HG02840 (cell line): ENCODE measurements around the gene UBAC2.
"Not testable (repeated sequence)": the region's sequence is repeated elsewhere in the genome, so short reads cannot be mapped to it uniquely, and the experiment has no call there.

Experiments
- ATAC-seq: cut with Tn5 transposase; IDR thresholded peaks from one replicate; pipeline ENCODE4 v1.9.1; 2021; ENCODE audit warnings: mild to moderate bottlenecking, moderate library complexity, moderate number of reproducible peaks; ENCODE audit not compliant: unreplicated experiment, low FRiP score

UBAC2 gene

GRCh38 chr13:99182439-99182838 is 18.2 kb upstream of the UBAC2 start:
- no peak for ATAC-seq

- ATAC-seq, result no peak
These were observed 15.0 kb upstream of the UBAC2 start for GRCh38 chr13:99185606-99186005.

DNA sequence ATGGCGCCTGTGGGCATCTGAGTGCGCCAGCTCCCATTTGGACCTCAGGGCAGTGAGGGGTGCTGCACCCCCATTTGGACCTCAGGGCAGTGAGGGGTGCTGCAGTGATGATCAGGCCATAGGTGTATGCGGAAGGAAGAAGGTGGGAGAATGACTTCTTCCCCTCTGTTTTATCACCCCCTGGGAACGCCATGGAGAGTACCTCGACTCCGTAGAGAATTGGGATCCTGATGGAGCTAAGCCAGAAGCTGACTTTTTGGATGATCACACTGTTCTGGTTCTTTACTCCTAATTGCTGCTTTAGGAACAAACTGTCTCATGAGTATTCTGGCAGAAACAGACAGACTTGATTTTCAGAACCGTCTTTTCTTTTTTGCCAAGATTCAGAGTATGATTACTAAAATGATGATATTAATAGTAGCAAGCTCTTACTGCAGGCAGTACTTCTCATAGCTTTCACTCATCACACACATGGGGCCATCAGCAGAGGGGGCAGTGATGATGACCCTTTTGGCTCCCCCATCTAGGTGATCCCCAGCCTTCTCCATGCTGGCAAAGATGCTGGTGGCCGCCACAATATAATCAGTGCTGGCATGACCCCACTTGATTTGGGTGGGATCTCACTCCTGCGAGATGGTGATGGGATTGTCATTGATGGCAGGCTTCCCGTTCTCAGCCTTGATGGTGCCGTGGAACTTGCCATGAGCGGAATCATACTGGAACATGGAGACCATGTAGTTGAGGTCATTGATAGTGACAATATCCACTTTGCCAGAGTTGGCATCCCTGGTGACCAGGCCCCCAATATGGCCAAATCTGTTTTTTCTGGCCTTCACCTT is 10.3 kb upstream of the UBAC2 start:
- no peak for ATAC-seq

- no peak for ATAC-seq
These were observed 9.2 kb upstream of the UBAC2 start for GRCh38 chr13:99191336-99191899.

DNA sequence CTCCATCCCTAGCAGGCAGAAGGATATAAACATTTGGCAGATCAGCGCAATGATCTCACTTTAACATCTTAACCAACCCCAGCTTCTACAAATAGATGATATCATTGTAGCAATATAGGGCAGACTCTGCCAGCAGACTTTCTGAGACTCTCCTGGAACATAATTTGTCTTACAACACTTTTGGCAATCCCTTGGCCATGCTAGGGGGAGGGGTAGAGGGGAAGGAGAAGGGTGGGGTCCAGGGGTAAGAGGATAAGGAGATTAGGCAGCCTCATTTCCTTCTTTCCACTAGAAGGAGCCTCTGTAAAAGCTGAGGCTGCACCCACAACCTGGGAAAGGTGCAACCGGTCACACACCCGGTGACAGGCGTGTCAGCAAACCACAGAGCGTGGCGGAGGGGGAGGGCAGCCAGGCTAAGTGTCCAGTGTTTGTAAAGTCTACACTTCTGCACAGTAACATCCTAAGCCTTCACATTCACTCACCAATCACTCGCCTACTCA is 8.7 kb upstream of the UBAC2 start:
- ATAC-seq, result no peak

- ATAC-seq, result no peak
These were observed 8.2 kb upstream of the UBAC2 start for GRCh38 chr13:99192480-99192879.

DNA sequence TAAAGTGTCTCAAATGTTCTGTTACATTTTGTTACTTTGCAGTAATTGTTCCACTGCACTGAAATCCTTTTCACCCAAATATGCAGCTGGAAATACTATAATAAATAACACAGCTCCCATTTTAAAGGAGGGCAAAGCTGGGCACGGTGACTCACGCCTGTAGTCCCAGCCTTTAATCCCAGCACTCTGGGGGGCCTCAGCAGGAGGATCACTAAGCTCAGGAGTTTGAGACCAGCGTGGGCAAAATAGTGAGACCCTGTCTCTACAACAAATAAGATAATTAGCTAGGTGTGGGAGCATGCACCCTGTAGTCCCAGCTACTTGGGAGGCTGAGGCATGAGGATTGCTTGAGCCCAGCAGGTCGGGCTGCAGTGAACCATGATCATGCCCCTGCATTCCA is 7.5 kb upstream of the UBAC2 start:
- no peak for ATAC-seq

DNA sequence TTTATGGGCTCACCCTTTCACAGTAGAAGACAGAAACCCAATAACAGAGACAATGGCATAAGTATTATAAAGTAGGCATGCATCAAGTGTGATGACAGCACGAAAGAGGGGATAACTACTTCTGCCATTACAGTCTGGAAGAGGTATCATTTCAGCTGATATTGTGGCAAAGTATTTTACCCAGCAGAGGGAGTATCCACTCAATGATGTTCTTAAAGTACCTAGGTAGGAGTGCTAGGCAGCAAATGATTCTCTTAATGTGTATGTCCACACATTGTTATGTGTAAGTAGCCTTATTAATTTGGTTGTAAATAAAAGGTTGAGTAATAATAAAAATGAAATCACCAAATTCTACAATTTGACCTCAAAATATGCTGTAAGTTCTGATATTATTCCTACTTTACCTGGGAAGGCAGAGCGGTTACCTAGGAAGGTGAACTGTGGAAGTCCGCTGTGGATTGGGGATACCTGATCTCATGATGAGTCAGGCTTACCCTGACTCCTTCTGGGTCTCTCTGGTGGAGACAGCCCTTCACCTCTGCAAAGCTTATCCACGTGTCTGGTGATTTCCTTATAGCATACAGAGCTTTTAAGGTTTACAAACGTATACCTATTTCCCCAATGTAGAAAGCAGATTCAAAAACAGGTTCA is 4.1 kb upstream of the UBAC2 start:
- no peak for ATAC-seq

DNA sequence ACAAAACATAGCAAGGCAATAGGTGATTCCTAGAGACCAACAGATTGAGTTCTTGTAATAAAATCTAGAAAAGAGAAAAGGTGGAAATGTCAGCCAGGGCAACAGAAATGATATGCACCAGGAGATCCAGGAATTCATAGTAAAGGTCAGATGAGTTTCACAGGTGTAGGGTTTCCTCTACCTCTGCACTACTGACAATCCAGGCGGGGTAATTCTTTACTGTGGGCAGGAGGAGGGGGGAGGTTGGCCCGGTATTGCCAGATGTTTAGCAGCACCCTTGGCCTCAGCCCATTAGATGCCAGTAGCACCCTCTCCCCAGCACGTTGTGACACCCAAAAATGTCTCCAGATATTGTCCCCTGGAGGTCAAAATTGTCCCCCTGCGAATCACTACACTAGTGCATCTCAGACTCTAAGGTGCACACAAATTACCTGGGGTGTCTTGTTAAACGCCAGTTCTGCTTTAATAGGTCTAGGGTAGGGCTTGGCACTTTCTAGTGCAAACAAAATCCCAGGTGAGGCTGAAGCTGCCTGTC is 3.5 kb upstream of the UBAC2 start:
- ATAC-seq, result no peak

- peak; percentile 6 for ATAC-seq
These were observed 868 bp upstream of the UBAC2 start for GRCh38 chr13:99199541-99200431.

GRCh38 chr13:99203601-99204579 is 3.2 kb downstream of the UBAC2 start:
- ATAC-seq, result no peak

DNA sequence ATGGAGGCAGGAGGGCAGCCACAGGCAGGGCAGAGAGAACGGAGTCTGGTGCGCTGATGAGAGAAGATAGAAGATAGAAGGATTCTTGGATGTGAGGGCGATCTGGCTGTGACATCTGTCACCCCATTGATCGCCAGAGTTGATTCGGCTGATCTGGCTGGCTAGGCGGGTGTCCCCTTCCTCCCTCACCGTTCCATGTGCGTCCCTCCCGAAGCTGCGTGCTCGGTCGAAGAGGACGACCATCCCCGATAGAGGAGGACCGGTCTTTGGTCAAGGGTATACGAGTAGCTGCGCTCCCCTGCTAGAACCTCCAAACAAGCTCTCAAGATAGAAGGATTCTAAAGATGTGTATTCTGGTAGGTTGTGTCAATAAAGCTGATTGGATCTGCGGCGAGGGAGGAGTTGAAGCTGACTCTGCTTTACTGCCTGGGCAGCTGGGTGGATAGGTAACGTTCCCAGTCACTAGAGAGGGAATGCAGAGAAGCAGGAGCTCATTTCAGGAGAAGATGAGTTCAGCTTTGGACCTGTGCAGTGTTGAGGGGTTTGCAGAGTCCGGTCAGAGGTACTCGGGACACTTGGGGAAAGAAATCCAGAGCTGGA is 5.1 kb downstream of the UBAC2 start:
- no peak for ATAC-seq

DNA sequence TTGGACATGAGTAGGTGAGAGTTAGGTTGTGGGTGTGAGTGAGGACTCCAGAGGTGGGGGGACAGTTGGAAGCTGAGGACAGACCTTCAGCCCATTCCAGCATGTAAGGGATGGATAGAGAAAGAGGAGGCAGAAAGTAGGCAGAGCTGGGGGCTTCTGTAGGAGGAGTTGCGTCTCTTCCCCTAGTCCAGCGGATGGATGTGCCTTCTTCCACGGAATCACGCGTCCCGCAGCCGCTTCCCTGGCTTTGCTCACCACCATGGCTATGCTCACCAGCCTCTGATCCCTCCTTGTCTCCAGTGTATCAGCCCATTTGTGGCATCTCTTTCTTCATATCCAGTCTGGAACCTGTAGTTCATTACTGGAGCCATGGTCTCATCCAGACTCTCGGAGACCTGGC is 5.6 kb downstream of the UBAC2 start:
- no peak for ATAC-seq

- no peak for ATAC-seq
These were observed 6.2 kb downstream of the UBAC2 start for GRCh38 chr13:99206873-99207272.

DNA sequence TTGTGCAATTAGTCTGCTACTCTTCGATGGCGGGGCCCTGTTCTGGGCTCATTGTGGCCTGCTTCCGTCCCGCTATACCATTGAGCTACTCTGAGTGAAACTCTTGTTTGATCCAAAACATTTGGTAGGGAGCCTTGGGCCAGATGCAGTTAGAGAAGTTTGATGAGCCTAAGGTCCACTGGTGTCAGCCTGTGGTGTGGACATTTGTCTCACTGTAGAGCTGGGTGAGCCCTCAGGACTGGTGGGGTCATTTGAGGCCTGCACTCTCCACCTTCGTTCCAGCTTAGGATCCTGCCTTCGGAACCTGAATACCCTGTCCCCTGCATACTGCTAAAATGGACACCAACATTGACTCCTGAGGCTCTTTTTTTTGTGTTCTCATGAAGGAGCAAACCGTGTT is 6.9 kb downstream of the UBAC2 start:
- no peak for ATAC-seq

DNA sequence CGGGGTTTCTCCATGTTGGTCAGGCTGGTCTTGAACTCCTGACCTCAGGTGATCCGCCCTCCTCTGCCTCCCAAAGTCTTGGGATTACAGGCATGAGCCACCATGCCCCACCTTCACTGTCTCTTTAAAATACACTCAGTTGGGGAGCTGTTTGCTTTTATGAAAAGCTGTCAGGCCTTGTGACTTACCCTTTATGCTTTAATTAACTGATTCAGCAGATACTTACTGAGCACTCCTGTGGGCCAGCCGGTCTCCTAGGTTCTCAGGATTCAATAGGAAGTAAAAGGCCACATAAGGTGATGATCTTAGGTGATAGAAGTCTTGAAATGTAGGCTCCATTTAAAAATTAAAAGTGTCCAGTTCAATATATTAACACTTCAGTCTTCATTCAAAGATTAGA is 7.5 kb downstream of the UBAC2 start:
- ATAC-seq, result no peak

- no peak for ATAC-seq
These were observed 8.3 kb downstream of the UBAC2 start for GRCh38 chr13:99208845-99209527.

DNA sequence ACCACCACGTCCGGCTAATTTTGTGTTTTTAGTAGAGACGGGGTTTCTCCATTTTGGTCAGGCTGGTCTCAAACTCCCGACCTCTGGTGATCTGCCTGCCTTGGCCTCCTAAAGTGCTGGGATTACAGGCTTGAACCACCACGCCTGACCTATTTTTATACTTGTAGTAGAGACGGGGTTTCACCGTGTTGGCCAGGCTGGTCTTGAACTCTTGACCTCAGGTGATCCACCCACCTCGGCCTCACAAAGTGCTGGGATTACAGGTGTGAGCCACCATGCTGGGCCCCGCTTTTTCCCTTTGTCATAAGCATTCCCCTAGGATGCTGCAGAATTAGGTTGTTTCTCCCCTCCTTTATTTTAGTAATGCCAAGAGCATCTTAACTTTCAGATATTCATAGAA is 10.0 kb downstream of the UBAC2 start:
- ATAC-seq, result not testable (repeated sequence)
